Occipital lobe (tissue), 2 donors: ENCODE results near the gene MRAS. TPM values are rescaled to one million over a fixed set of nuclear protein-coding genes. Genes with fewer than 3 reads are reported as not detected.

Experiments used
- DNase-seq: peaks from one replicate; lab custom pipeline; 2025; lab: John Stamatoyannopoulos, UW
- total RNA-seq: library from RNA; depleted of rRNA; stranded (reverse); fragments of >200 nt; gene quantifications from one replicate; pipeline ENCODE4 v1.2.3, GENCODE V29; 2014

MRAS gene
- total RNA-seq, 1 donor from 2014 or later: 53.3 TPM

DNA sequence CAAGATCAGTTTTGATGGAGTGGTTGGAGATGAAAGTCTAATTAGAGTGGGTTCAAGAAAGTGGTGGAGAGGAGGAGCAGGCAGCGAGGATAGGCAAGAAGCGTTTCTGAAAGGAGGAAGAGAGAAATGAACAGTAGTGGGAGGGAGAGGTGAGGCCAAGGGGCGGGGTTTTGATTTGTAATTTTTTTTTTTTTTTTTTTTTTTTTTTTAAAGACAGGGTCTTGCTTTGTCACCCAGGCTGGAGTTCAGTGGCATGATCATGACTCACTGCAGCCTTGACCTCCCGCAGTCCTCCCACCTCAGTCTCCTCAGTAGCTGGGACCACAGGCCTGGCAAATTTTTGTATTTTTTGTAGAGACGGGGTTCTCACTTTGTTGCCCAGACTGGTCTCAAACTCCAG lies 36.6 kb downstream of the MRAS start:
- no peak for DNase-seq

DNA sequence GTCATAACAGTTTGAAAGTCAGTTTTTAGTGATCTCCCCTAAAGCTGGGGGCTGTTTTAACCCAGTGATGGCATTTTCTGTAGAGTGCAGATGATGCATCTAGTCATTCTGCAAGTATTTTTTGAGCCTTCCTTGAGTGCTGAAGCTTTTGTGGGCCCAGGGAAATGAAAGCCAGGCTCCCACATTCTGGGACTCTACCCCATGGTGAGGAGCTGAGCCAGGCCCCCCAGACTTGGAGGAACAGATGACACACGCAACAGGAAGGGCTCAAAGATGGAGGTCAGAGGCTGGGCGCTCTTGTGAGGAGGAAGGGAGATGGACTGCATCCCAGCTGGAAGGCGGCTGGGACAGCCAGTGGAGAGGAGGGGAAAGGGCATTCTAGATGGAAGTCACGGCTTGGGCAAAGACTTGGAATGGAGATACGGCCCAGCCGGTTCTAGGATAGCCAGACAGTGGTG lies 40.8 kb downstream of the MRAS start:
- DNase-seq: no peak

DNA sequence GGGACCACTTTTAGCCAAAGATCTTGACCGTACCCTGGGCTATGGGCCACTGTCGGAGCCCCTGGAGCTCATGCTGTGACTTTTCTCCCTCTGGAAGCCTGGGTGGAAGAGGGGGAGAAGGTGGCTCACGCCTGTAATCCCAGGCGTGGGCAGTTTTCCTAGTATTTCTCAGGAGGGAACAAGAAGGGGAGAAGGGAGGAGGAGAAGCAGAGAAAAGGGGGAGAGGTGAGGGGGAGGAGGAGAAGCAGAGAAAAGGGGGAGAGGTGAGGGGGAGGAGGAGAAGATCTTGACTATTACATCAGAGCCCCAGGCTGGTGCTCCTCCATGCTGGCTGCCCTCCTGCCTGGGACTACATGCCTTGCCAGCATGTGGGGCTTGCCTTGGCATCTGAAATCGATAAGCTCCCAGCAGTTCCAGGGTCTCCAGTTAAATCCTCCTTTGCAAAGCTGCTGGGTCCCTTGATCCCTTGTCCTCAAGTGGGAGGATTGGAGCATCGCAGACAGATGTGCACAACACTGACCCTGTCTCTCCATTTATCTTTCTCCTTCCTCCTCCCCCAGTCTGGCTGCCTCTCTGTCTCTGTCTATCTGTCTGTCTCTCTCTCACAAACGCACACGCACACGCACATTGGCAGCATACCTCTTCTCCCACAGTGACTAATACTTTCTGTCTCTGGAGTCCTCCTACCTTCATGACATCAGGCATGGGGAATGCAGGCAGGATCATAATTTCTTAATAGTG lies 41.6 kb downstream of the MRAS start:
- no peak for DNase-seq

DNA sequence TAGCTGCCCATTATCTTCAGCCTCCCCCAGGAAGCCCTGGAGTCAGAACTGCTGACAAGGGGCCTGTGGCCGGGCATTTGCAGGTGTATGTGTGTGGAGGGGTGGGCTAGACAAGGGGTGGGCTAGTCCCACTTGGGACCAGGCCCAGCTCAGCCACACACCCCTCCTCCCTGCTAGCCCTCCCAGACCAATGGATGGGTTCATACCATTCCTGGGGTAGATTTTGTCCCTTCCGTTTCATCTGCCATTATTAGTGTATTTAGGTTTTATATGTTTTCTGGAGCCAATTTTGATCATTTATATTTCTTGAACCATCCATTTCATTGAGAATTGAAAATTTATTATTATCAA lies 42.2 kb downstream of the MRAS start:
- no peak for DNase-seq

DNA sequence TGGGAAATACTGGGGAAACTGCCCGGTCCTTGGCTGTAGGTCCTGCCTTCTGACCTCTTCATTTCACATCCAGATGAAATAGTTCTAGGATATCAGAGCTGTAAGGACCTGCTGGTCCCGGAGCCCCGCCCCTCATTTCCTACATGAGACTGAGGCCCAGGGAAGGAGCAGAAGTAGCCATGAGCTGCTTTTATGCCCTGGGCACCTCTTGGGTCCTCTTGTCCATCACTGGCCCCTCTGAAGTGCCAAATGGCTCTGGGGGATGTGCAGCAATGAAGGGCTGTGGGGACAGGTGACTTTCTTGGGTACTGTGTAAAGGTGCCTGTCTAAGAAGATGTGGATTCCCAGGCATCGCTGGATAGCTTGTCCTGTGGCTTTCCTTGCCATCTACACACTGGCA lies 45.8 kb downstream of the MRAS start:
- no peak for DNase-seq

DNA sequence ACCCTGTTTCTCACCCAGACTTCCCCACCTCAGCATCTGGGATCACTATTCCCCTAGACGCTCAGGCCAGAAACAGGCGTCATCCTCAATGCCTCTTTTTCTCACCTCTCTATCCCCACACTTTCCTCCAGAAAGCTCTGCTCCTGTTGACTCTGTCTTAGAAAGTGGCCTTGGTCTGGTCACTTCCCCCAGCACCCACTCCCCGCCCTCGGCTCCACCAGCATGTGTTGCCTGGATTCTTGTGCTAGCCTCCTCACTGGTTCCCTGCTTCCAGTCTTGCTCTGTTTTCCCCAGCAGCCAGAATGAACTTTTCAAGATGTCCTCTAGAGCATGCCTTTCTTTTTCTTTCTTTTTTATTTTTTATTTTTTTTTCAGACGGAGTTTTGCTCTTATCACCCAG lies 46.3 kb downstream of the MRAS start:
- DNase-seq: no peak

DNA sequence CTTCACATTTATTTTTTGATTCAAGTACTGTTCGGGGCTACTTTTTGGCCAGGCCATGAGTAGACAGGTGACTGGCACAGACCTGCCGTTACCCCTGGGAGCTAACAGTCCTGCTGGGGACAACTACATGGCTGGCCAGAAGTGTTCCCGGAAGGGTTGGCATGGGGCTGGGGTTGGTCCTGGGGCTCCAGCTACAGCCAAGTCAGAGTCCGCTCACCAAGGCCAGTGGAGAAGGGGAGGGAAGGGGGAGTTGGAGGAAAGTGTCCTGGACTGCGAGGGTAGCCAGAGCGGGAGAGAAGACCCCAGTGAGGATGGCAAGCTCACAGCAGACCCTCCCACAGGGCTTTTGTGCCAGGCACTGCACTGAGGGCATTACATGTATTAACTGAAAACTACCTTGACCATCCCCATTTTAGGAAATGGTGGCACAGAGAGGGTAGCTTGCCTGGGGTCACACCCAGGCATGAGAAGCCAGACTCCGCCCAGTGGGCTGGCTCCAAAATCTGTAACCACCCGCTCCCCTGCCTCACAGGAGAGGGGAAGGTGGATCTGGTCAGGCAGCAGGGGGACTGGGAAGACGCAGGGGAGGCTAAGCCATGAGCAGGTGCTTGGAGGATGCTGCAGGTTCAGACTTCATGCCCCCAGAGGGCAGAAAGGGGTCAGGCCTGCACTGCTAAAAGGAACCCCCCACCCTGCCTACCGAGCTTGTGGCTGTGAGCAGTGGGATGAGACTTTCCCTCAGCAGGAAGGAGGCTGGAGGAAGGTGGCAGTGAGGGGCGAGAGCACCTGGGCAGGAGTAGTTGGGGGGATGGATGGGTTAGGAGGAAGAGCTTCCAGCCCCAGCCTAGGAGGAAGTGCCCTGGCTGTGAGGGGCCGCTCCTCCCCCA lies 47.7 kb downstream of the MRAS start:
- no peak for DNase-seq

DNA sequence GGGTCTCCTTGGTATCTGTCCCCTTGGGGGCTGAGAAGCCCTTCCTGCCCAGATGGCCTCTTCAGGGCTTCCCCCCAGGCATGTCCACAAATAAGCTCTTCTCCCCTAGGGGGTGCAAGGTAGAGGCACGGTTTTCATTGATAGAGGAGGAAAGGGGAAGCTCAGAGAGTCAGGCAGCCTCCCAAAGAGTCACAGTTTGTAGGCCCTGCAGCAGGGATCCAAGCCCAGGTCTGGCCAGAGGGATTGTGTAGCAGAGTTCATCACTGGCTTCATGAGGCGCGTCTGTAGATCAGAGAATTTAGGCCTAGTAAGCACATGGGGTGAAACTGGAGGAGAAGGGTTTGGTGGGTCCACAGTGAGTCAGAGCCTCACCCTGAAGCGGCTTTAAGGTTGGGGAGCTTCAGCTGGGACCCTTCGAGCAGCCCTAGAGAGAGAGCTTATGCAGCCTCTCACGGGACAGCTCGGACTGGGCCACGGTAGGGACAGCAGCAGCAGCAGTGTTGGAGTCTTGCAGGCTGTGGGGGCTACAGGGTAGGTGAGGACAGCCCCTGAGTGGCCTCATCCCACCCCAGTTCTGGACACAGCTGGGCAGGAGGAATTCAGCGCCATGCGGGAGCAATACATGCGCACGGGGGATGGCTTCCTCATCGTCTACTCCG lies 48.5 kb downstream of the MRAS start:
- no peak for DNase-seq

DNA sequence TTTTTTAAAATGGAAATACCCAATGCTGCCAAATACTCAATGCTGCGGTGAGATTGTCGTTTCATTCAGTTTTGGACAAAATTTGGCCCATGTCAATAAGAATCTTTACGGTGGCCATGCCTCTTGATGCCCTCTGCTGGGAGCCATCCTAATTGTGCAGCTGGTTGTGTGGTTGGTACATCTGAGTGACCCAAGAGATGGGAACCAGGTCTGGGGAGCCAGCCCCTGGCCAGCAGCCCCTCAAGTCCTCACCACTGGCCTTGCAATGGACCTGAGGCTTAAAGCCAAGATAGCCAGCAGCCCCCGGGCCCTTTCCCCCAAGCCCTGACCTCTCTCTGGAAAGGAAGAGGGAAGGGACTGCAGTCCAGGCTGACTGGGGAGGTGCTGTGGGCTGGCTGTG lies 49.6 kb downstream of the MRAS start:
- no peak for DNase-seq

DNA sequence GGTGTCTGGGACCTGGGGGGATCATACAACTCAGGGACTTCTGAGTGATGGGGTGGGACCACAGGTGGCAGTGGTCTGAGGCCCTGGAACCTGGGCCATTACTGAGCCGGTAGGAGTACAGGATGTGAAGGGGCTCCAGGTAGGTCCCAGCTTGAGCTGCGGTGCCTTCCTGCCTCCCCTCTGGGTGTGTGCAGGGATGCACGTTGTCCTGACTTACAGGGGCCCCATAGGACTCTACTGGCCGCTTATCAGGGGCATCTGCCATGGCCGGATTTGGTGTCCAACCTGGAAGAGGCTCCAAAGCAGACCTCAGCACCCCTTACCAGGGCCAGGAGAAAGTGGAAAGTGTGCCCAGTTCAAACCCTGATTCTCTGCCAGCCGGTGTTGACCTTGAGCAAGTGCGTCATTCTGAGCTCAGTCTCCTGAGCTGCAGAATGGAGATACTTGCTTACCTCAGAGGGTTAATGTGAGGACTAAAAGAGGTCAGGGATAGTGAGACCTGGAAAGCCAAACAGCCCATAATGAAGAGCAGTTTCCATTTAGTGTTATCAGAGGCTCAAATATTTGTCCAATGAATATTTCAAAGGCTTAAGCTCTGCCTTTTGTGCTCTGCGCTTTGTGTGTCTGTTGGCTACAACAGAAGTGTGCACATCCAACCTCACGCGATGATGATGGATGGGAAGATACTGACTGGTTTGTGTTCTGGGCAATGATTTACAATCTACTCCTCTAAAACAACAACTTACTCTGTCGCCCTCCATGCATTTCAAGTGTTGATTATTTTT lies 50.6 kb downstream of the MRAS start:
- DNase-seq: no peak

DNA sequence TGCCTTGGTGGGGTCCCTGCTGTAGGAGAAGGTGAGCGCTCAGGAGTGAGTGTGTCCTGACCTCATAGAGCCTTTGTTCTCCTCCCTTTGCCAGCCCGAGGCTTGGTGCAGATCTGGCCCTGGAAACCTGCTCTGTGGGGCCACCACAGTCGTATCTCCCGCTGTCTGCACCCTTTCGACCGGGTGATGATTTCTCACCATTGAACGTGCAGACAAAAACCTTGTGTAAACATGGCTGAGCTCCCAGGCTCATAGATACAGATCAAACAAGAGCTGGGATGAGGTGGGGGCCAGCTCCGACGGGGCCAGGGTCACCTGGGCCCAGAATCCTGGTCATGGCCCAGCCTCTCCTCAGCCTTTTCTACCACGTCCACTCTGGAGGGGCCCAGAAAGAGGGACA lies 51.4 kb downstream of the MRAS start:
- no peak for DNase-seq

DNA sequence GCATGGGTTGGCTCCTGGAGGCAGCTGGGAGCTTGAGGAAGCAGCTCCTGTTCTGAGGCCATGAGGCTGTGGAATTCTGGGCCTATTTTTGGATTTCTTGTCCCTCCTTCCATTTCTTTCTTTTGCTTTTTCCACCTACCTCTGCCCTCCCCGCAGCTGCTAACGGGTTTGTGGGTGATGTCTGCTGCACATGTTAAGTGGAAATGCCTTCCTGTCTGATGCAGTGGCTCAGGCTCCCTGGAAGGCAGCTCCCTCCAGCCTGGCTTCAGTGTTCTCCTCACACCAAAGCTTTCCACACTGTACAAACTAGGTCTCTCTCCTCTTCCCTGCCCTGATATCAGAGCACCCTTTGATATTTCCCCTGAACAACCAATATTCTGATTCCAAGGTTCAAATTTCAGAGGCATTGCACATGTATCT lies 52.3 kb downstream of the MRAS start:
- peak; percentile 29 for DNase-seq

DNA sequence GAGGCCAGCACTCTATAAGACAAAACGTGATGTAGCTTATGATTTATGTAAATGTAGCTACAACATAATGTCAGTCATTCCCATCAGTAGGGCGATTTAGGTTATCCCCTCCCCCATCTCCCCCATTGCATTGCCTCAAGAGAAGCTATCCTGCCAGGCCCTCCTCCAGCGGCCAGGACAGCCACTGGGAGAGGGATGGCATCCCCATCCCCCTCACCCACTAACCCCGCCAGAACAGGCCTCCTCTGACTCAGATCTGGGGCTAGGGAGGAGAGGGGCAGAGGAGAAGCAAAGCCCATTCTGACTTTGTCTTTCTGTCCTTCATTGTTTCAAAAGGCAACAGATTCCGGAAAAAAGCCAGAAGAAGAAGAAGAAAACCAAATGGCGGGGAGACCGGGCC lies 53.5 kb downstream of the MRAS start:
- no peak for DNase-seq

DNA sequence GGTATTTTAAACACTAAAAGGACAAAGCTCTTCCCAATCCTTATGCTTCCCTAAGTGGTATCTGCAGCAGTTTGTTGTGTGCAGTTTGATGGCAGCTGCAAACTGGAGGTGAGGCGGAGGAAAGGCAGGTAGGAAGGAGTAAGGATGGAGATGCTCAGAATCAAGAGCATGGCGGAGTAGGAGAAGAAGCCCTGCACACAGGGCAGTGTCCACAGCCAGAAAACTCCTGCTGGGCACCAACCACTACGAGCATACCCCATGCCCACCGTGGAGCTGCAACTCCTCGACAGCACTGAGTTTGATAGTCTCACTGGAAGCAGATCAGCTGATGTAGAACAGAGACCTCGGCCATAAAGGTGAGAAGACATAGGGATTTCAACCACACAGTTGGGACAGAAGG lies 55.7 kb downstream of the MRAS start:
- DNase-seq: no peak

DNA sequence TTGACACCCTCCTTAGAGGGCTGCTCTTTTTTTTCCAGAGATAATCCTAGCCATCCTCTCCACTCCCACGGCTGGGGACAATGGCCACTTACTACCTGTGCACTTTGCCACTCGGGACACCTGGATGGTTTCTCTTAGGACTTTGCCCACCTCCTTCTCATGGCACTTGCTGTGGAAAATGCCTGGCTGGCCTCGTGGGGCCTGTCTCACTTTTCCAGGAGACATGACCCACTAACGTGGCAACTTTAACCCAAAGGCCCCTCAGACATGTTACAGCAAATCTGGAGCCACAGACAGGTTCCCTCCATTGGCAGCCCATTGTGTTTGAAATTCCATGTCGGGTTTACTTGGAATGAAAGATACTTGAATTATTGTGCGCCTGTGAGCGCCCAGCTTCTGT lies 56.6 kb downstream of the MRAS start:
- DNase-seq: no peak

DNA sequence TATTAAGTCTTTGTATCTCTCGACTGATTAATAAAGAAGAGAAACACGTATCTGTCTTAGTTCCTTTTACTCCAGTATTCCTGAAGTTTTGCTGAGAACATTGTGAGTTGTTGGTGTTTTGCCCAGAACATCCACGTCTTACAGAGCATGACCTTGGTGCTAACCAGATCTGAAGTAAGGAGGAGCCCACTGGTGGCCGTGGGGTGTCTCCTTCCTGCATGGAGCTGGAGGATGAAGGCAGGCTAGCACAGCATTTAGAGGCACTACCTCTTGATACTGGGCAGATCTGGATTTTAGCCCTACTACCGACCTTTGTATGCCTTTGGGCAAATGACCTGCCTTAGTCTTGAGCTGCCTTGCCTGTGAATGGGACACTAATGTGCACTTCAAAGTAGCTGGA lies 57.1 kb downstream of the MRAS start:
- DNase-seq: no peak

DNA sequence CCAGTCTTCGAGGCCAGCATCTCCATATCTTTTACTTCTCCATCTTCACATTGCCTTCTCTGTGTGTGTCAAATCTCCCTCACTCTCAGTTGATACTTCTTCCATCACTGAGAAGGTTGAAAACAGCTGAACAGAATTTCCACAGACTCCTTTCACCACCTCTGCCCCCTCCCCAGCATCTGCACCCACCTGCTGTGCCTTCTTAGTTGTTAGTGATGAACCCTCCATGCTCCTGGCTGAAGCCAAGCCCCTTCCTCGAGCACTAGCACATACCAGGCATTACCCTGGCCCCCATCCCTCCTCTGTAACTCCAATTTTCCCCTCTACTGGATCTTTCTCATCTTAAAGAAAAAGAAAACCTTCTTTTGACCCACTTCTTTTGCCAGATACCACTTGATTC lies 58.2 kb downstream of the MRAS start:
- no peak for DNase-seq

DNA sequence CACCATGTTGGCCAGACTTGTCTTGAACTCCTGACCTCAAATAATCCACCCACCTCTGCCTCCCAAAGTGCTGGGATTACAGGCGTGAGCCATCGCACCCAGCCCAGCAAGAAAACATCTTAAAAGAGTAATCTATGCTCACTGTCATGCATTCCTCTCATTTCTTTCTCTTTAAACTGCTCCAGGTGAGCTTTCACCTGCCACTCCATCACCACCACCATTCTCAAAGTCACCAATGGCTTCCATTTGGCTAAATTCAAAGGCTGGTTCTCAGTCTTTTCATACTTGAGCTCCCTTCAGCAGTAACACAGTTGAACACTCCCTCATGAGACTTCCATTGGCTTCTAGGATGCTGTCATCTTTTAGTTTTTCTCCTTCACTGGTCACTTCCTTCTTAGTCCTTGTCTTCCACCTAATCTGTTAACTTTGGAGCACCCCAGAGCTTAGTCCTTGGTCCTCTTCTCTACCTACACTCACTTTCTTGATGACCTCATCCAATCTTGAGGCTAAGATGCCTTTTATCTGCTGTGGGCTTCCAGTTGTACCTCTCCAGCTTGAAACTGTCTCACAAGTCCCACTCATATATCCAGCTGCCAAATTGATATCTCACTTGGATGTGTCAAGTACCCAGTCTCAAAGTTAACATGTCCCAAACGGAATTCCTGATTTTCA lies 59.0 kb downstream of the MRAS start:
- DNase-seq: no peak

DNA sequence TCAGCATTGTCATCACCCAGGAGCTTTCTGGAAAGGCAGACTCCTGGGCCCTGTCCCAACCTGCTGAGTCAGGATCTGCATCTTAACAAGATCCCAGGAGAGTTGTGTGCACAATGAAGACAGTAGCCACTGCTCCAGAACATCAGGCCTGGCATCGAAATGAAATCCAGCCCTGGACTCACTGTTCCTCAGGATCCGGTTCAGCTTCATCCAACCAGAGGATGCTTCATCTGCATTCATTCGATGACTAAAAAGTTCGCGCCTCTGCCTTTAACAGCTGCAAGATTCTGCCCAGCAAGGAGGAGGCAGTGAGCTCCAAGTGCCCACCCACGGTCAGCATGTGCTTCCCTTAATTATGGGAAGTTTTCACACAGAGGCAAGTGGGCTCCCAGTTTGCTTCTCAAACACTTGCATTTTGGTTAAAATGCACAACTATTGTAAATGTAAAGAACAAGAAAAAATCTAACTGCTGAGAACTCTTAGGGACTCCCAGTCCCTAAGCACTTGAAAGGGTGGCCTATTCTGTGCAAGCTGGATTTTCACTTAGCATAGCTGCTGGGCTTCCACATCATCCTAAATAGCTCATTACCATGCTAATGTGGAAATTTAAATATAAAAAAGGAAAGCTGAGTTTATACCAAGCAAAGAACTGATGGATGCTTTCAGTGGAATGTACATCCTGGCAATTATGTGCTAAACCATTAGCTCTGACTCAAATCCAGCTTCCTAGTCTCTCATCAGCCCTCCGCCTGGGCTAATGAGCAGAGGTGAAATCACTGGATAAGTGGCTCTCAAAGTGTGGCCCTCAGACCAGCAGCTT lies 60.6 kb downstream of the MRAS start:
- DNase-seq: peak; percentile 75
